Measurements from ENCODE around the gene DRD2. TPM values are rescaled to one million over a fixed set of nuclear protein-coding genes. Genes with fewer than 3 reads are reported as not detected.

Gene DRD2
- total and polyA plus RNA-seq, 2 experiments from 2014 or later, result 0.59 to 0.67 TPM

GRCh38 chr11:113484223-113484622, 9.0 kb upstream of the DRD2 start:
- no peak for DNase-seq (ENCODE audit: low spot score)
- no peaks in the 10 kb centered on the region for H3K4me1 ChIP-seq (ENCODE audit: insufficient read depth)
- H2AFZ ChIP-seq, result no peak overlapping the region
- H3K9me2 ChIP-seq (replicated peaks; ENCODE audit: insufficient read depth), result no peaks in the 10 kb centered on the region
- H3K36me3 ChIP-seq (replicated peaks; ENCODE audit: insufficient read depth, low read depth), result no peaks in the 10 kb centered on the region
- 86% methylated on average over 2 of the region's 2 CpGs for WGBS (ENCODE audit: low lambda C conversion rate, missing lambda C conversion rate)
- no peak for TF ChIP-seq CTCF (IDR thresholded peaks at IDR 0.05; ENCODE audit: poor library complexity)
- no peaks in the 10 kb centered on the region for H4K20me1 ChIP-seq (ENCODE audit: insufficient read depth, poor library complexity, severe bottlenecking)
- H3K79me2 ChIP-seq, result no peaks in the 10 kb centered on the region
- H3K9me3 ChIP-seq (ENCODE audit: low read depth), result no peaks in the 10 kb centered on the region
- no peak overlapping the region for H3K4me3 ChIP-seq
- H3K27me3 ChIP-seq, result peaks cover 11% of the 10 kb centered on the region
- no peak overlapping the region for H3K27ac ChIP-seq
- H3K4me2 ChIP-seq, result no peak overlapping the region

GRCh38 chr11:113481672-113482071, 6.5 kb upstream of the DRD2 start:
- Histone ChIP-seq H3K4me3 (no peak overlapping the region), H3K36me3 (replicated peaks; ENCODE audit: insufficient read depth, low read depth) (no peaks in the 10 kb centered on the region), H3K27ac (no peak overlapping the region), H3K27me3 (peaks cover 35% of the 10 kb centered on the region), H4K20me1 (ENCODE audit: insufficient read depth, poor library complexity, severe bottlenecking) (no peaks in the 10 kb centered on the region), H3K9me3 (ENCODE audit: low read depth) (no peaks in the 10 kb centered on the region), H3K9me2 (replicated peaks; ENCODE audit: insufficient read depth) (no peaks in the 10 kb centered on the region), H3K4me1 (ENCODE audit: insufficient read depth) (no peaks in the 10 kb centered on the region), H3K79me2 (no peaks in the 10 kb centered on the region), H3K4me2 (no peak overlapping the region), H2AFZ (no peak overlapping the region)
- no peak for TF ChIP-seq CTCF (IDR thresholded peaks at IDR 0.05; ENCODE audit: poor library complexity)
- no peak for TF ChIP-seq EZH2phosphoT487 (IDR thresholded peaks at IDR 0.05; ENCODE audit: low read depth, severe bottlenecking, unreplicated experiment)
- TF ChIP-seq EZH2 (IDR thresholded peaks at IDR 0.05; ENCODE audit: borderline replicate concordance), result no peak
- 87% methylated on average over 3 of the region's 3 CpGs for WGBS (ENCODE audit: low lambda C conversion rate, missing lambda C conversion rate)
- no peak for DNase-seq (ENCODE audit: low spot score)

DNA sequence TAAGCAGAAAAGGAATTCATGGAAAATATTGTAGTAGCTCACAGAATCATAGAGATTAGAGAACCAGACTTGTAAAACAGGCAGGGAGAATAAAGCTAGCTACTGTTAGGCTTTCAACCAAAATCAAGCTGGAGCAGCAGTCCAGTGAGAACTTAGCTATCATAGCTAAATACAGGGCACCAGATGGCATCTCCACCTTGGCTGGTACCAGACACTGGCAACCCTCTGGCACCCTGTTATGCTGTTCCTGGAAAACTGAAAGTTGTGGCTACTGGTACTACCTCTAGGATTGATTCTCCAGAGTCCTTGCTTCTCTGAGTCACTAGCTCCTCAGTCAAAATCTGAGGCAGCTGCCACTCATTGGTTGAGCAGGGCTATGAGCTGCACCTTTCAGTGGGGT, 6.0 kb upstream of the DRD2 start:
- Histone ChIP-seq H2AFZ (no peak overlapping the region), H3K9me3 (ENCODE audit: low read depth) (no peaks in the 10 kb centered on the region), H3K4me1 (ENCODE audit: insufficient read depth) (no peaks in the 10 kb centered on the region), H3K79me2 (no peaks in the 10 kb centered on the region), H3K36me3 (replicated peaks; ENCODE audit: insufficient read depth, low read depth) (no peaks in the 10 kb centered on the region), H4K20me1 (ENCODE audit: insufficient read depth, poor library complexity, severe bottlenecking) (no peaks in the 10 kb centered on the region), H3K4me2 (no peak overlapping the region), H3K27me3 (peaks cover 40% of the 10 kb centered on the region), H3K27ac (no peak overlapping the region), H3K9me2 (replicated peaks; ENCODE audit: insufficient read depth) (no peaks in the 10 kb centered on the region), H3K4me3 (no peak overlapping the region)
- DNase-seq (ENCODE audit: low spot score), result no peak
- TF ChIP-seq EZH2 (IDR thresholded peaks at IDR 0.05; ENCODE audit: borderline replicate concordance) (no peak), CTCF (IDR thresholded peaks at IDR 0.05; ENCODE audit: poor library complexity) (no peak), EZH2phosphoT487 (IDR thresholded peaks at IDR 0.05; ENCODE audit: low read depth, severe bottlenecking, unreplicated experiment) (no peak)

DNA sequence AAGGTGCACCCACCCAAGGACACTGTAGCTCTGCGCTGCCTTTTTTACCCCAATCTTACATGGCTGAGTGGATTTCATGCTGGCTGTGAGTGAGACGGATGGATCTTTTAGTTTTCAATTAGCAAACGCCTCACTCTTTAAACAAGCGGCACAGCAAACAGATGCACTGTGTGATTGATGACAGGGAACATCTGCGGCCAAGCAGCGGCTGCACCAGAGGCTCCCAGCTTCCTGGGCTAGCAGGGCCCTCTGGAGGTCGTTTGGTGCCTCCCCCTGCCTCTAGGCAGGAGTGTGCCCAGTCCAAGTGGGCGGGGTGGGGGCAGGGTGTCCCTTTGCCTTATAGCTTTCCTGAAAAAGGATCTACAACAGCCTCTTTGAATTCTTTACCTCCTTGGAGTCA, 2.1 kb upstream of the DRD2 start:
- Histone ChIP-seq H2AFZ (no peak overlapping the region), H3K9me2 (replicated peaks; ENCODE audit: insufficient read depth) (no peaks in the 10 kb centered on the region), H3K9me3 (ENCODE audit: low read depth) (no peaks in the 10 kb centered on the region), H3K79me2 (no peaks in the 10 kb centered on the region), H3K4me1 (ENCODE audit: insufficient read depth) (peaks cover 4% of the 10 kb centered on the region), H3K27me3 (peaks cover 69% of the 10 kb centered on the region), H3K4me3 (no peak overlapping the region), H3K4me2 (no peak overlapping the region), H4K20me1 (ENCODE audit: insufficient read depth, poor library complexity, severe bottlenecking) (peaks cover 3% of the 10 kb centered on the region), H3K27ac (no peak overlapping the region), H3K36me3 (replicated peaks; ENCODE audit: insufficient read depth, low read depth) (no peaks in the 10 kb centered on the region)
- WGBS (ENCODE audit: low lambda C conversion rate, missing lambda C conversion rate), result 24% methylated on average over 8 of the region's 8 CpGs
- peak; percentile 8 for TF ChIP-seq CTCF (IDR thresholded peaks at IDR 0.05; ENCODE audit: poor library complexity)
- TF ChIP-seq EZH2phosphoT487 (IDR thresholded peaks at IDR 0.05; ENCODE audit: low read depth, severe bottlenecking, unreplicated experiment), result no peak
- DNase-seq (ENCODE audit: low spot score), result no peak
